8988T (cell line): ENCODE data around the gene TRPC4AP.

Experiments used
- DNase-seq: peaks from one replicate; pipeline ENCODE4 v3.0.0; 2011

Gene TRPC4AP

DNA sequence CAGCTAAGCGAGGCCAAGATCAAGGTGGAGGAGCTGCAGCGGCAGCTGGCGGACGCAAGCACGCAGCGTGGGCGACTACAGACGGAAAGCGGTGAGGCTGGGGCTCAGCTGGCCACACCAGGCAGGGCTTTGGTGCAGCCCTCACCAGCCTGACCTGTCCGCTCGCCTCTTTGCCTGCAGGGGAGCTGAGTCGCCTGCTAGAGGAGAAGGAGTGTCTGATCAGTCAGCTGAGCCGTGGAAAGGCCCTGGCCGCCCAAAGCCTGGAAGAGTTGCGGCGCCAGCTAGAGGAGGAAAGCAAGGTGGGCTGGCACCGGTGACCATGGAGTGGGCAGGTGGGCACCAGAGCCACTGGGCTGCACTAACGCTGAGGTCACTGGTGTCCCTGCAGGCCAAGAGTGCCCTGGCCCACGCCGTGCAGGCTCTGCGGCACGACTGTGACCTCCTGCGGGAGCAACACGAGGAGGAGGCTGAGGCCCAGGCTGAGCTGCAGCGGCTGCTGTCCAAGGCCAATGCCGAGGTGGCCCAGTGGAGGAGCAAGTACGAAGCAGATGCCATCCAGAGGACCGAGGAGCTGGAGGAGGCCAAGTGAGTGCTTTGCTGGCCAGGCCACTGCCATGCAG is 94.2 kb downstream of the TRPC4AP start:
- peak; percentile 70 for DNase-seq

DNA sequence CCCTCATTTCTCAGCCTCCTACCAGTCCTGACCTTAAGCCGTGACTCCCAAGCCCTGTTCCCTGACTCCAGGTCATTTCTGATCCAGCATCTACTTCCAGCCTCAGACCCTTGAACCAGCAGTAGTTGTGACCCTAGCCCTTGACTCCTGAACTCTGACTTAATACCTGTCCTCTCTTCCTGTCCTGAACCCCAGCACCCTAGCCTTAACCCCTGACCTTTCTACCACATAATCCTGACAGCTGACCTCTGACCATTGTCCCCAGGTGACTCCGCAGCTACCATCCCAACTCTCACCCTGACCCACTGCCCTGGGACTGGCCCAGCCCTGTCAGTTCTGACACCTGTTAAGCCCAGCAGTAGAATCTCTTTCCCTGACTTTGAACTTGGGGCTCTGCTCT is 94.8 kb downstream of the TRPC4AP start:
- DNase-seq: no peak

DNA sequence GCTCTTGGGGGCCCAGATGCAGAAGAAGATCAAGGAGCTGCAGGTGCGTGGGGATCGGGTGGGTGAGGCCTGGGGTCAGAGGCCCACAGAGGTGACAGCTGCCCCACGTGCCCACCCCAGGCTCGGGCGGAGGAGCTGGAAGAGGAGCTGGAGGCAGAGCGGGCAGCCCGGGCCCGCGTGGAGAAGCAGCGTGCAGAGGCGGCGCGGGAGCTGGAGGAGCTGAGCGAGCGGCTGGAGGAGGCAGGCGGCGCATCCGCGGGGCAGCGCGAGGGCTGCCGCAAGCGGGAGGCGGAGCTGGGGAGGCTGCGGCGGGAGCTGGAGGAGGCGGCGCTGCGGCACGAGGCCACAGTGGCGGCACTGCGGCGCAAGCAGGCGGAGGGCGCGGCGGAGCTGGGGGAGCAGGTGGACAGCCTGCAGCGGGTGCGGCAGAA is 95.5 kb downstream of the TRPC4AP start:
- DNase-seq: no peak

DNA sequence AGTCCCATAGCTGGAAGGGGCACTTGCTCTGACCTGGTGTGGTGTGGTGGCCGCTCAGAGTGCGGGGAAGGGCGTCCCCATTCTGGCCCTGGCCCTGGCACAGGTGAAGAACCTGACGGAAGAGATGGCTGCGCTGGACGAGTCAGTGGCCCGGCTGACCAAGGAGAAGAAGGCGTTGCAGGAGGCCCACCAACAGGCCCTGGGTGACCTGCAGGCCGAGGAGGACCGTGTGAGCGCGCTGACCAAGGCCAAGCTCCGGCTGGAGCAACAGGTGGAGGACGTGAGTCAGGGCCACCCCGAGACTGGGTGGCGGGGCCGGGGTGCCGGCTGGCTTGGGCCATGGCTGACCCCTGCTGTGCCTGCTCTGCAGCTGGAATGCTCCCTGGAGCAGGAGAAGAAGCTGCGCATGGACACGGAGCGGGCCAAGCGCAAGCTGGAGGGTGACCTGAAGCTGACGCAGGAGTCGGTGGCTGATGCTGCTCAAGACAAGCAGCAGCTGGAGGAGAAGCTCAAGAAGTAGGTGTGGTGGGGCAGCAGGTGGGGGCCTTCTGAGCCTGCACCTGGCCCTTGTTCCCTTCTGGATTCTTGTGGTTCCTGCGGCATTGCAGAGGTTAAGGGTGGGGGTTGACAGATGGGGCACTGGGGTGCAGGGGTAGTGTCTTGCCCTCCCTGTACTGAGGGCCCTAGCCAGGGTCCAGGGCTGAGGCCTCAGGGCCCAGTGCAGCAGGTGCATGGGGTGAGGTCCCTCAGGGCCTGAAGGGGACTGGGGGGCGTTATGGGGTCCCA is 96.2 kb downstream of the TRPC4AP start:
- no peak for DNase-seq

DNA sequence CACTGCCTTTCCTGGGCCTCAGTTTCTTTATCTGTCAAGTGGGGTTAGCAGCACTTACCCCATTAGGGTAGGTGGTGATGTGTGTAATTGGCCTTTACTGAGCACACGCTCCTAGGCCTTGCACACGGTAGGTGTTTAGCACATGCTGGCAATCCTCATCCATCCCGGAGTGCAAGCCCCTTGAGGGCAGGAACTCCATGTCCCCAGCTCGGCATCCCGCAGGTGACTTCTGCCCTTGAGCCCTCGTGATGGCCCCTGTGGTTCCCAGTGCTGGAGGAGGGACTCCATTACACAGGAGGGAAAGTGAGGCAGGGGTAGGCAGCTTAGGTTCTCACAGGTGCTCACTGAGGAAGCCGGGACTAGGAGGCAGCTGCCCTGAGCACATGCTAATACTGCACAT is 96.9 kb downstream of the TRPC4AP start:
- DNase-seq: no peak

DNA sequence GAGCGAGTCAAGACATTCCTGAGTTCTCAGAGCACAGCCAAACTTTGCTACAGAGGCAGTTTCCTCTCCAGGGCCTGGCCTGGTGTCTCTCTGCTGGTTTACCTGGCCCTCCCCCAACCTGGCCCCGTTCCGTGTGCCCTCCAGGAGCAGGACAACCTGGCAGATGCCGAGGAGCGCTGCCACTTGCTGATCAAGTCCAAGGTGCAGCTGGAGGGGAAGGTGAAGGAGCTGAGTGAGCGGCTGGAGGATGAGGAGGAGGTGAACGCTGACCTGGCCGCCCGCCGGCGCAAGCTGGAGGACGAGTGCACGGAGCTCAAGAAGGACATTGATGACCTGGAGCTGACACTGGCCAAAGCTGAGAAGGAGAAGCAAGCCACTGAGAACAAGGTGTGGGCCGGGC is 97.4 kb downstream of the TRPC4AP start:
- DNase-seq: no peak

DNA sequence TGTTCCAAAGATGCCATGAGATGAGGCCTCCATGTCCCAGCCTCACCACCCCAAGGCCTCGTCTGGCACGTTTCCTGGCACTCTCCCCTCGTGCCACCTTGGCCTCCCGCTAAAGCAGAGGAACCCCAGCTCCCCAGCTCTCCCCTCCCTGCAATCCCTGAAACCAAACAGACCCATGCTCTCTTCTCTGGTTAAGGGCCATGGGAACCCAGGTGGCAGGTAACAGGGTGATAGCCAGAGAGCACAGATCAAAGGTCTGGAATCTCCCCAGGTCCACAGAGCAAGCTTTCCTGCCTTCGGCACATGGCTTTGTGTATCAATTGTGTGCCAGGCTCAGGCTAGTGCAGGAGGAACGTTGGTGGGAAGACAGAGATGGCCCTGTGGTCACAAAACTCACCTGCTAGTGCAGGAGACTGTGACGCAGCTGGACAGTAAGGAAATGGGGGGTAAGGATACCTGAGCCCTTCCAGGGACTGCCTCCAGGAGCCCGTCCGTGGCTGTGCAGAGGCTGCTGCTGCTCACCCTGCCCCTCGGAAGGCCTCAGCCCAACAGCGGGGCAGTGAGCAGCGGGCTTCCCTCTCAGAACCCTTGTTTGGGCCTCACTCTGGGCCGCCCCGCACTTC is 98.0 kb downstream of the TRPC4AP start:
- DNase-seq: no peak

DNA sequence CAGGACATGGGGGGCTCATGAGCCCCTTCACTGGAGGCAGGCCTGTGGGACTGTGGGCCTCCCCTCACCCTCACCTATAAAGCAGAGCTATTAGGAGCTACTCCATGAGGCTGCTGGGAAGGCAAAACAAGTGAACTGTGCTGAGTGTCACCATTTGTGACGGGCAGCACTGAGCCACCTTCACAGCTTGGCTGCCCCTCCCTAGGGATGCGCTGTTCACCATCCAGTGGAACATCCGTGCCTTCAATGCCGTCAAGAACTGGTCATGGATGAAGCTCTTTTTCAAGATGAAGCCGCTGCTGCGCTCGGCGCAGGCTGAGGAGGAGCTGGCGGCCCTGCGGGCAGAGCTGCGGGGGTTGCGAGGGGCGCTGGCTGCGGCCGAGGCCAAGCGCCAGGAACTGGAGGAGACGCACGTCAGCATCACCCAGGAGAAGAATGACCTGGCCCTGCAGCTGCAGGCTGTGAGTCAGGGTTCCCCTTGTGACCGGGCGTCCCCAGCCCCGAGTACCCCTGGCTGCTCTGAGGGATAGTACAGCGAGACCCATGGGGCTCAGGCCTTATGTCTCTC is 98.6 kb downstream of the TRPC4AP start:
- no peak for DNase-seq

DNA sequence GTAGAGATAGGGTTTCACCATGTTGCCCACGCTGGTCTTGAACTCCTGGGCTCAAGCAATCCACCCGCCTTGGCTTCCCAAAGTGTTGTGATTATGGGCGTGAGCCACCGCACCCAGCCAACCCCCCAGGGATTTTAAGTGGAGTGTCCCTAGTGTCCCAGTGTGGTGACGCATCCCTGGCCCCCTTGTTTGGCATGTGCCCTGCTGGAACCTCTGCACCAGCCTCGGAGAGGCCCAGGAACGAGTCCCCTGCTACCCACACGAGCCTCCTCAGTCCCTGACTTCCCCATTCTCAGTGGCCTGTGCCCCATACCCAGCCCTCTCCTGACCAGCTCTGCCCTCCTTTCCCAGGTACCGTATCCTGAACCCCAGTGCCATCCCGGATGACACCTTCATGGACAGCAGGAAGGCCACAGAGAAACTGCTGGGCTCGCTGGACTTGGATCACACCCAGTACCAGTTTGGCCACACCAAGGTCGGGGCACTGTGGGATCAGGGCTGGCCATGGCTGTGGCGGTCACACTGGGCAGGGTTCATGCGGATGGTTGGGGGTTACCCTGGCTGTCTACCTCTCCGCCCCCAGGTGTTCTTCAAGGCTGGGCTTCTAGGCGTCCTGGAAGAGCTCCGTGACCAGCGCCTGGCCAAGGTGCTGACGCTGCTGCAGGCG is 99.7 kb downstream of the TRPC4AP start:
- no peak for DNase-seq

DNA sequence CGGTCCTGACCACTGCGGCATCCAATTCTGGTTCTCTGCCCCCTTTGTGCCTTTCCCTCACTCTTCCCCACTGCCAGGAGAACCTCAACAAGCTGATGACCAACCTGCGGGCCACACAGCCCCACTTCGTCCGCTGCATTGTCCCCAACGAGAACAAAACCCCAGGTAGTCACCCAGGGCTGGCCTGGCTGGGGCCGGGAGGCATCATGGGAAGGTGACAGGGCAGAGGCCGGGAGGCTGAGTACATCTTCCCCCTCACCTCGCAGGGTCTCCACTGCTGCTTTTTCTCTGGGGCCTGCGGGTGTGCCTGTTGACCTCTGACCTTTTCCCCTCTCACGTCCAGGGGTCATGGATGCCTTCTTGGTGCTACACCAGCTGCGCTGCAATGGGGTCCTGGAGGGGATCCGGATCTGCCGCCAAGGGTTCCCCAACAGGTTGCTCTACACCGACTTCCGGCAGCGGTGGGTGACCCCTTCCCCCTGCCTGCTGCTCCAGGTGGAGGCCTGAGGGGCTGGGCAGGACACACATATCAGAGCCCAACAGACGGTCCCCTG is 101.9 kb downstream of the TRPC4AP start:
- DNase-seq: no peak

DNA sequence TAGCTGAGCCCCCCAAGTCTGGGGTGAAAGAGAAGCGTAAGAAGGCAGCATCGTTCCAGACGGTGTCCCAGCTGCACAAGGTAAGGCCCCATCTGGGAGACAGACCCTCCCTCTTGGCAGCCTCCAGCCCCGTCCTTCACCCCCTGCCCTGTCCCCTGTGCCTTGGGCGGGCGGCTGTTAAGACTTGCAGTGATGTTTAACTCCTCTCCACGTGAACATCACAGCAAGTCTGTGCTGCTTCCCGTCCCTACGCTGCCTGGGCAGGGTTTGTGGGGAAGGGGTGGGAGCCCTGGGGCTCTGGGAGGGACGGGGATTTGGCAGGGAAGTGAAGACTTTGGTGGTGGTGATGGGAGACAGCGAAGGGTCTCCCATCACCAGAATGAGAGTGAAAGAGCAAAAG is 102.4 kb downstream of the TRPC4AP start:
- no peak for DNase-seq

DNA sequence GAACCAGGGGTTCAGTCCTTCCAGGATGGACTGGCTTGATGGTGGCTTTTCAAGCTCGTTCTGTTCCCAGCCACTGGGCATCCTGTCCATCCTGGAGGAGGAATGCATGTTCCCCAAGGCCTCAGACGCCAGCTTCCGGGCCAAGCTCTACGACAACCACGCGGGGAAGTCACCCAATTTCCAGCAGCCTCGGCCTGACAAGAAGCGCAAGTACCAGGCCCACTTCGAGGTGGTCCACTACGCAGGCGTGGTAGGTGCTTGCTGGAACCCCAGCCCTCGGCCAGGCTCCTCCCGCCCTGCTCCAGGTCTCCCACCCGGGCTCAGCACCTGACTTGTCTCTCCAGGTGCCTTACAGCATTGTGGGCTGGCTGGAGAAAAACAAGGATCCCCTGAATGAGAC is 102.9 kb downstream of the TRPC4AP start:
- DNase-seq: no peak

DNA sequence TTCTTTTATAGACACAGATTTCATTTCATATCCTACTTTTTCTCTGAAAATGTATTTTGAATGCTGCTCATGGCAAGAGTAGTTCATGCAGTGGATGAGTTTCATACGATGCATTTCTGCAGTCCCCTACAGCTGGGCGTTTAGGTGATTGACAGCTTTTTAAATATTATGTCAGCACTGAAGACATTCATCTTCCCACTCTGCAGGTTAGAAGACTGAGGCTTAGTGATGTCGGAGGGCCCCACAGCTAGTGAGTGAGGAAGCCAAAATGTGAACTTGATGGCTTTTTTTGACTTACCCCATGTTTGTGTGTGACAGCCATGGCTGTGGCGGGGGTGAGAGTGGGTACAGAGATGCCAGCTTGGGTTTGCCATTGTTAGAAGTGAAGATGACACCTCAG is 103.5 kb downstream of the TRPC4AP start:
- DNase-seq: no peak

DNA sequence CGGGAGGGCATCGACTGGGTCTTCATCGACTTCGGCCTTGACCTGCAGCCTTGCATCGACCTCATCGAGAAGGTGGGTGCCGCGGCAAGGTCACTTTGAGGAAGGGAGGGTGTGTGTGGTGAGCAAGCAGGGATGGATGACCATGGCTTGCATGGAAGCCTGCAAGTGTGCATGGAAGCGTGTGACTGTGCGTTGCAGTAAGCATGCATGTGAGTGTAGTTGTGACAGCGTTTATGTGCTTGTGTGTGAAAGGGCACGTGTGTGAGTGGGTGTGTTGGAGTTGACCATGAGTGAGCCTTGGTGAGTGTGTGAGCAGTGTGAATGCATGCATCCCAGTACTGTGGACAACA is 104.4 kb downstream of the TRPC4AP start:
- DNase-seq: no peak

DNA sequence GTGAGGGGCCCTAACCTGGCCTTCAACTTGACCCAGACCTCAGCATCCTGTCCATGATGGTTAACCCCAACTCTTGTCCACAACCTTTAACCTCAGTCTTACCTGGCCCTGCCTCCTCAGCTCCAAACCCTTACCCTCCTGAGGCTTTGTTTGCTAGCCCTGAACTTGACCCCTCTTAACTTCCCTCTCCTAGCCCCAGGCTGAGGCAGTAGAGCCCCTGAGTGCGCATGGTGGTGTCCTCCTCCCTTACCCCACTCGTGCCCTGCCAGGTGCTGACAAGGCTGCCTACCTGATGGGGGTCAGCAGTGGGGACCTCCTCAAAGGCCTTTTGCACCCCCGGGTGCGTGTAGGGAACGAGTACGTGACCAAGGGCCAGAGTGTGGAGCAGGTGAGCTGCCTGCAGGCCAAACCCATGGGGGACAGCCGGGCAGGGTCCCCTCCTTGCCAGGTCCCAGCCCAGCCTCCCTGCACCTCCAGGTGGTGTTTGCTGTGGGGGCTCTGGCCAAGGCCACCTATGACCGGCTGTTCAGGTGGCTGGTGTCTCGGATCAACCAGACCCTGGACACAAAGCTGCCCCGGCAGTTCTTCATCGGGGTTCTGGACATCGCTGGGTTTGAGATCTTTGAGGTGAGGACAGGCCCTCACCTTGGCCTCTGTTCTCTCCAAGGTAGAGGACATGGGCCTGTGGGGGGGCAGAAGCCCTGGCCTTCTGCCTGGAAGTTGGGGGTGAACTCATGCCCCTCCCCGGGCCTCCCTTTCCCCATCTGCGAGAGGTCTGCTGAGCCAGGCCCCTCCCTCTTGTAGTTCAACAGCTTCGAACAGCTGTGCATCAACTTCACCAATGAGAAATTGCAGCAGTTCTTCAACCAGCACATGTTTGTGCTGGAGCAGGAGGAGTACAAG is 105.1 kb downstream of the TRPC4AP start:
- no peak for DNase-seq

DNA sequence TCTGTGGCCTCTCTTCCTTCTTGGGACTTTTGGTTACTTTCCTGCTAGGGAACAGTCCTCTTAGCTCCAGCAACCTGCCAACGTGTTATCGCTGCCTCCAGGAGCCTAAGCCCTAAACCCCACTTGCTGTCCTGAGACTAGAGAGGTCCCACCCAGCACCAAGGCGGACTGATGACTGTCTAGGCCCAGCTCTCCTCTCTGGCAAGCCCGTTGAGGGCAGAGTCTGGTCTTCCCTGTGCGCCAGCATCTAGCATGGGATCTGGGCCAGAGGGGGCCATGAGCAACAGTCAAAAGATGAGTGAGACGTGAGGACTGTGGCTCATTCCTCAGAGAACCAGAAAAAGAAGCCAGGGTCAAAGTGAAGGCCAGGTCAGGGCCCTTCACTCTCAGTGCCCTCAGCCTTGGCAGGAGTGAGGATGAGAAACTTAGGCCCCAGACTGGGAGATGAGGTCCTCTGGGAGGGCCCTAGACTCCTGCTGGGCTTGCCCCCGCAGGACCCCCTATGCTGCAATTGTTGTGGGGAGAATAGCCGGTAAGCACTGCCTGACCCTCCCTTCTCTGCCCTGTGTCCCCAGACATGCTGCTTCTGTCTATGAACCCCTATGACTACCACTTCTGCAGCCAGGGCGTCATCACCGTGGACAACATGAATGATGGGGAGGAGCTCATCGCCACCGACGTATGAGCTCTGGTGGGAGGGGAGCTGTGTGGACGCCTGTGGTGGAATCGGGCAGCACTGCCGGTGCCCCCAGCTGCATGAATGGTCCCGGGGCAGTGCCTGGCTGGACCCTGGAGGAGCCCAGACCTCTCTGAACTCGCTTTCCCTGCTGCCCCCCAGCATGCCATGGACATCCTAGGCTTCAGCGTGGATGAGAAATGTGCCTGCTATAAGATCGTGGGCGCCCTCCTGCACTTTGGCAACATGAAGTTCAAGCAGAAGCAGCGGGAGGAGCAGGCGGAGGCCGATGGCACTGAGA is 106.0 kb downstream of the TRPC4AP start:
- no peak for DNase-seq

DNA sequence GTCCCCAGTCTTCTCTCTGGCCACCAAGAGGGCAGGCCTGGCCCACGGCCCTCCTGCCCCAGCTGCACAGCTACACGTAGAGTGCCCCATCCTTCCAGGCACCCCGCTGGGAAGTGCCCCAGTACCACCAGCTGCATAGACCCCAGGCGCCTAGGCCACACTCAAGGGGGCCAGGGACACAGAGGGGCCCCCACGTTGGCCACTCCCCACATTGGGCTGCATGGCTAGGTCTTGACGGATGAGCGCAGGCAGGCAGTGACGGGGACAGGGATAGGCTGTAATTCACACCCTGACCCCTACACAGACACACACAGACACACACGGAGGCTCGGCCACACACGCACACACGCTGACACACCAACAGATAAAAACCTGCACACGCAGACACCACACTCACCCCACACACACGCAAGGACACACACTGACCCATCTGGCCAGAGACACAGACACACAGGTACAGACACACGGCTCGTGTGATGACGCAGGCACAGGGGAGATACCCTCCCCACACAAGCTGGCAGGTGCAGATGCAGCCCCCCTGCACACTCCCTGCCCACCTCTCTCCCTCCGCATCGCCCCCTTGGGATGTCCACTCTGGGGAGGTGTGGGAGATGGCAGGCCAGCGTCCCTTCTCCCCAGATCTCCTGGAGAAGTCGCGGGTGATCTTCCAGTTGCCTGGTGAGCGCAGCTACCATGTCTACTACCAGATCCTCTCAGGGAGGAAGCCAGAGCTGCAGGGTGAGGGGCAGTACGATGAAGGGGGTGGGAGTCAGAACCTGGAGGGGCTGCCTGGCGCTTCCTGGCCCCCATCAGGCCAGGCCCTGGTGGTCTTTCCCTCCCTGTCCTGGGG is 106.9 kb downstream of the TRPC4AP start:
- DNase-seq: no peak

DNA sequence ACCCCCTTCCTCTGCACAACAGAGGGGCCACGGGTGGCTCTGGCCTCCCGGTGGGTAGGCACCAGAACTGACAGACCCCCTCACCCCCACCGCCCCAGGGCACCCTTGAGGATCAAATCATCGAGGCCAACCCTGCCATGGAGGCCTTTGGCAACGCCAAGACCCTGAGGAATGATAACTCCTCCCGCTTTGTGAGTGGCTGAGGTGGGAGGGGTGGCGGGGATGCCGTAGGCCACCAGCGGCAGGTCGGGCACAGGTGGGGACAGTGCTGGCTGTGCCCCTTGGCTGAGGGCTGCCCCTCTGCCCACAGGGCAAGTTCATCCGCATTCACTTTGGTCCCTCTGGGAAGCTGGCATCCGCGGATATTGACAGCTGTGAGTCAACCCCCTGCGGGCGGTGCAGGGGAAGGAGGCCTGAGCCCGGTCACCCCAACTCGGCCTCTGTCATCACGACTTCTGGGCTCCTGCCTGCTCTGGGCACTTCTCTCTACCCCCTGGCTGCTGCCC is 107.8 kb downstream of the TRPC4AP start:
- no peak for DNase-seq

DNA sequence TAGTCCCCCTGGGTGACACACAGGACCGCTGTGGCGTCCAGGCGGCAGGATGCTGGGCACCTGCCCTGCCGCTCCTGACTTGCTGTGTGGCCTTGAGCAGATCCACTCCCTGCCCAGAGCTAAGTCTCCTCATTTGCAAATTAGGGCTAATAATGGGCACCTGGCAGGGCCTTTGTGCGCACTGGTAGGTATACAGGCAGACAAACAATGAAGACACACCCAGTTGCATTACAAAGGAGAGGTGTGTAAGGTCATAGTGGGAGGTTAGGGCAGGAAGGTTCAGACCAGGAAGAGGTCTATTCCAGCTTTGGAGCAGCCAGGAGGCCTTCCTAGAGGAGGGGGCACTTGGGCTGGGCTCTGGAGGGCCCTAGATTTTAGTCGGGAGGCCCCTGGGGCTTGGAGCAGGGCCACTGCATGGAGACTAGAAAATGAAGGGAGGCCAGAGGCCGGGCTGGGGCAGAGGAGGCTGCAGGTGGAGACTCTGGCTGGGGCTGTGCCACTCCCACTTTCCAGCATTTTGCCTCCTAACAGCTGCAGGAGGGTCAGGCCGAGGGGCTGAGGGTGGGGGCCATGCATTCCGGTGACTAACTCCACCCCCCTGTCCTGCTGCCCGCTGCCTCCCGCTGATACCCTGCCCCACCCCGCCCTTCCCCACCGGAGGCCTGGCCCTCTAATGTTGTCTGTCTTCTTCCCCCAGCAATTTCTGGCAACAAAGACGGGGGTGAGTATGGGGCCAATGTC is 108.4 kb downstream of the TRPC4AP start:
- DNase-seq: no peak
